ENCODE data around the gene MAFG.

The MAFG gene

DNA sequence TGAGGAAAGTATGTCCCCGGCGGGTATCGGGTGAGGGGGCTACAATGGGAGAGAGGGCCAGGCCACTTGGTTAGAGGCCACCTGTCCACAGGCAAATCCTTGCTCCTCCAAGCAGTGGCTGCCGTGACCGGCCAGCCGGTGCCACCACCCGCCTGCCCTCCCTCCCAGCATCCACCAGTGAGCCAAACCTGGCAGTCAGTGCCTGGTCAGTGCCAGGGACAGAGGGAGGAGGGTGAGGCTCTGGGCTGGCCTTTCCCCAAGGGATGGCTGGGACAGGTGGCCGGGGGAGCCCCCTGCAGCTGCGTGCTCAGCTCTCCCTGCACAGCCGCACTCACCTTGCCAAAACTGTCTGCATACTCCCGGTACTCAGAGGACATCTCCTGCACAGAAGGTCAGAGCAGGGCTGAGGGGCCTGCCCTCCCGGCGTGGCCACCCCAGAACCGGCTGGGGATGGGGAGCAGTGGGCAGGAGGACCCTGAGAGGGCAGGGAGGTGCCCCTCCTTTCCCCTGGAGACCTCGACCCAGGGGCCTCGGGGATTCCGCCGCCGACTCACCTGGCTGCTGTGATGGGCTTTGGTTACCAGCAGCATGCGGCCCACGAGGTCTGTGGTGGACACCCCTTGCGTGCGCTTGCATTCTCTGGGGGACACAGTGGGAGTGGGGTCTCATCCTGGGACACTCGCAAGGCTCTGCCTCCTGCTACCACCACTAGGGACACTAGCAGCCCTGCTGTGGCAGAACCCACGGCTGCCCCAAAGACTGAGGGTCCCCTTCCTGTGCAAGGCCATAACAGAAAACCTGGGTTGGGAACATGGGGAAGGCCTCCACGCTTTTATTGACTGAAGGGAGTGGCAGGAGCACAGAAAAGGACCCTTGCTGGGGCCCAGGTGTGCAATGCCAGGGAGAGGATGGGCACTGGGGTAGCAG lies 20.1 kb downstream of the MAFG start:
- H3K9me3 ChIP-seq (ENCODE audit: control insufficient read depth, insufficient read depth, low read length), result no peaks in the 10 kb centered on the region
- H3K36me3 ChIP-seq (ENCODE audit: insufficient read depth, low read length), result no peaks in the 10 kb centered on the region
- H3K4me1 ChIP-seq (ENCODE audit: insufficient read depth, low read length), result peaks cover 4% of the 10 kb centered on the region; the same call in 1 of the 2 replicates
- H3K9ac ChIP-seq (ENCODE audit: low read depth, low read length), result no peak overlapping the region

DNA sequence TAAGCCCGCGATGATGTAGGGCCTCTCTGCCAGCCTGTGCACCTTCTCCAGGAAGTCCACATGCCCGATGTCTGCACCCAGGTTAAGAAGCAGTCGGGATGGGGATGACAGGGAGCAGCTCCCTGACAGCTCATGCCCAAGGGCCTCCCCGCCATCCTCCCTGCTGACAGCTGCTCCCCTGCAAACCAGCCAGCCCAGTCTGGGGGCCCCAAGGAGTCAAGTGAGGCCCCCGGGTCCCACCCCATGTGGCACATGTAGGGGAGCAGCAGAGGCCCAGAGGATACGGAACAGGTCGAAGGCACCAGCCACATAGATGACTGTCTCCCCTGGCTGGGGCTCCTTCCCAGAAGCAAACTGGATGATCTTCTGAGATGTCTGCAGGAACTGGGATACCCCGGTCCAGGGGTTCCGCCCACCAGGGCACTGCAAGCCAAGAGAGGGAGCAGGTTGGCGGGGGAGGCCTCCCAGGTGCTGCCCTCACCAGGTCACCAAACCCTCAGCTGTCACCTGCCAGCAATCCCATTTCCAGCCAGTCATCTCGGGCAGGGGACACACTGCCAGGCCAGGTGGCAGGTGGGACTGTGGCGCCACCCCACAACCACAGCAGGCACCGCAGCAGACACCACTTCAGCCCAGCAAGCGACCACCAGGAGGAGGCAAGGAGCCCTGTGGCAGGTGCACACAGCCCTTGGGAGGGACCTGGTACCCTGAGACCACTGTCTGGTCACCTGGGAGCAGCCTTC lies 20.9 kb downstream of the MAFG start:
- H3K4me1 ChIP-seq (ENCODE audit: insufficient read depth, low read length), result peaks cover 4% of the 10 kb centered on the region; the same call in 1 of the 2 replicates
- H3K9ac ChIP-seq (ENCODE audit: low read depth, low read length), result no peak overlapping the region
- no peaks in the 10 kb centered on the region for H3K9me3 ChIP-seq (ENCODE audit: control insufficient read depth, insufficient read depth, low read length)
- no peaks in the 10 kb centered on the region for H3K36me3 ChIP-seq (ENCODE audit: insufficient read depth, low read length)

DNA sequence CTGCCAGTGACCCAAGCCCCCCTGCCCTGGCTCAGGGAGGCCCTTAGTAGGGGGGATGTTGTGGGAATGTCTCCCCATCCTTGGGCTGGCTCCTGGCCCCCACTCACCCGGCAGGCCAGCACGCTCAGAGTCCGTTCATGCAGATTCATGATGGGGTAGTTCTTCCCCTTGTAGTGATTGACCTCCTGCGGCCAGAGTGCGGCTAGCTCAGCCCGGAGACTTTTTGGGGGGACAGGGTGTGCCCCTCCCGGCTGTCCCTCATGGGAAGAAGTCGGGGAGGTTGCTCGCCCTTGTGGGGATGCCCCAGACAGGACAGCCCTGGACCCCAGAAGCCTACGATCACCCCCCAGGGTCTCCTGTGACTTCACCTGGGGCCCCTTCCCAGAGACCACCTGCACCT lies 21.5 kb downstream of the MAFG start:
- no peak overlapping the region for H3K9ac ChIP-seq (ENCODE audit: low read depth, low read length)
- no peaks in the 10 kb centered on the region for H3K9me3 ChIP-seq (ENCODE audit: control insufficient read depth, insufficient read depth, low read length)
- no peaks in the 10 kb centered on the region for H3K36me3 ChIP-seq (ENCODE audit: insufficient read depth, low read length)
- H3K4me1 ChIP-seq (ENCODE audit: insufficient read depth, low read length), result peaks cover 4% of the 10 kb centered on the region; the same call in 1 of the 2 replicates

DNA sequence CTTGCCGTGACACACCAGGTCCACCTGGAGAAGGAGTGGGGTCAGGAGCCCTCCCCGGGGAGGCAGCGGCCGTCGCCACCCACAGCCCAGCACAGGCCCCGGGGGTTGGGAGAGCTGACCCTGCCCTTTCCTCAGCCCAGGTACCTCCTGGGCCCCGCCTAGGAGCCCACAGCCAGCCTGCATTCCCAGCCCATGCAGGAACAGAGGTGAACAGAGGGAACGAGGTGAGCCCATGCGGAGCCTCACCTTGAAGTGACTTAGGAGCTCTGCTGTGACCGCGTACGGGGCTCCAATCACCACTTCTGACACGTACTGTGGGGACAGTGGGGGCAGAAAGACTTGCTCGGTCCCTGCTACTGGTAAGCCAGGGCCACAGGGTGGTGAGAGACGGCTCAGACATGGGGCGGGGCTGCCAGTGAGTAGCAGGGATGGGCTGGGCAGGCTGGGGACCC lies 22.1 kb downstream of the MAFG start:
- Histone ChIP-seq H3K9me3 (ENCODE audit: control insufficient read depth, insufficient read depth, low read length) (no peaks in the 10 kb centered on the region), H3K36me3 (ENCODE audit: insufficient read depth, low read length) (no peaks in the 10 kb centered on the region), H3K4me1 (ENCODE audit: insufficient read depth, low read length) (peaks cover 4% of the 10 kb centered on the region; the same call in 1 of the 2 replicates), H3K9ac (ENCODE audit: low read depth, low read length) (no peak overlapping the region)

DNA sequence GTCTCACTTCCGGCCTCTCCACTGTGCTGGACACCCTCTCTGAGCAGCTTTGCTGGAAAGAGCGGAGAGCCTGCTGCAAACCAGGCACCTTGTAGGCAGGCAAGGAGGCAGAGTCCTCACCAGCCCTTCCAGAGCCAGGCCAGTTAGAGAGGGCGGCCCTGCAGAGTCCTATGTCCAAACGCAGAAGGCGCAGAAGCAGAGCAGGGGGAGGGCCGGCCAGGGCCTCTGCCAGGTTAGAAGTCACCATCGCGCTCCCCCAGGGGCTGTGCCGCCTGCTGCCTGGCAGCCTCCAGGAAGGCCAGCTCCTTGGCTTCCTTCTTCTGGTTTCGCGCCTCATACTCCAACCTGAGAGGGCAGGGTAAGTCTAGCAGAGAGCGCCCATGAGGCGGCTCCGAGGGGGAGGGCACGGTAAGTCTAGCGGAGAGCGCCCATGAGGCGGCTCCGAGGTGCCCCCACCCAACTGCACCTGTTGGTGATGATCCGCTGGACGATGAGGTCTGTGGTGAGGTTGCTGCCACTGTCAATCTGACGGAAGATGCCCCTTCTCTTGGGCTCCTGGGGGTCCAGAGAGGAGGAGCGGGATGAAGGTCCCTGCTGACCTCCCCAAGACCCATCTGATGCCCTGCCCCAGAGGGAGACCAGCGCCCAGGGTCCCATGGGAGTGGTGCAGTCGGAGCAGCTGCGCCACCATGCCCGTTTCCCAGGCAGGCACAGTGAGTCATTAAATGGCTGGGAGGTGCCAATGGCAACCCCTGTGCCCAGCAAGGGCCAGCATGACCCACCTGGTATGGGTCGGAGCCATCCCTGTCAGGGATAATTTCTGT lies 22.7 kb downstream of the MAFG start:
- Histone ChIP-seq H3K36me3 (ENCODE audit: insufficient read depth, low read length) (no peaks in the 10 kb centered on the region), H3K9me3 (ENCODE audit: control insufficient read depth, insufficient read depth, low read length) (no peaks in the 10 kb centered on the region), H3K4me1 (ENCODE audit: insufficient read depth, low read length) (no peaks in the 10 kb centered on the region; the same call in 1 of the 2 replicates), H3K9ac (ENCODE audit: low read depth, low read length) (no peak overlapping the region)

DNA sequence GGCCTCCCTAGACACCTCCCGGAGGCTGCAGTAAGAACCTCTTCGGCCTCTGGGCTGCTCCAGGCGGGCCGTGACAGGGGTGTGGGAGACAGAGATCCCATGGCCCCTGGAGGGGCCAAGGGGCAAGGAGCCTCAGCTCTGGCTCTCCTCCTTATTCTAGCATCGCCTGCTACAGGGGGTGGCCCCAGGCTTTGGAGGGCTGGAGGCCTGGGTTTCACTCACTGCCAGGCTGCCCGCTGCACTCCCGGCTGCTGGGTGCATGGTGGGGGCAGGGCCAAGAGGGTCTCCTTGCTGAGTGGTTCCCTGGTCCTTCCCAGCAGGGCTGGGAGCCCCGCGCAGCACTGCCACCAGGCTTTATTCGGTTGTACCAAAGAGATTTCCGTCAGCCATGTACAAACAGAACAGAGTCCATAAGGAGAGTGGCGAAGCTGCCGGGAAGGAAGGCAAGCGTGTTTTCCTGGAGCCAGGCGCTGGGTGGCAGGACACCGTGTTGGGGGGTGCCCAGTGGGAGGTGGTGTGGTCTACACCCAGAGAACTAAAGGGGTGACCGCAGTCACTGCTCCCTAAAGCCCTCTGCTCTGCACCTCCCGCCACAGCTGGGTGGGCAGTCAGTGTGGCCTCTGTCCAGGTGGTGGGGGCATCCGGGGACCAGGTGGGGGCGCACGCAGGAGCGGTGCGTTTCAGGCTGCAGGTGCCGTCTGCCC lies 23.5 kb downstream of the MAFG start:
- Histone ChIP-seq H3K9ac (ENCODE audit: low read depth, low read length) (no peak overlapping the region), H3K9me3 (ENCODE audit: control insufficient read depth, insufficient read depth, low read length) (no peaks in the 10 kb centered on the region), H3K4me1 (ENCODE audit: insufficient read depth, low read length) (no peaks in the 10 kb centered on the region; the same call in 1 of the 2 replicates), H3K36me3 (ENCODE audit: insufficient read depth, low read length) (no peaks in the 10 kb centered on the region)

DNA sequence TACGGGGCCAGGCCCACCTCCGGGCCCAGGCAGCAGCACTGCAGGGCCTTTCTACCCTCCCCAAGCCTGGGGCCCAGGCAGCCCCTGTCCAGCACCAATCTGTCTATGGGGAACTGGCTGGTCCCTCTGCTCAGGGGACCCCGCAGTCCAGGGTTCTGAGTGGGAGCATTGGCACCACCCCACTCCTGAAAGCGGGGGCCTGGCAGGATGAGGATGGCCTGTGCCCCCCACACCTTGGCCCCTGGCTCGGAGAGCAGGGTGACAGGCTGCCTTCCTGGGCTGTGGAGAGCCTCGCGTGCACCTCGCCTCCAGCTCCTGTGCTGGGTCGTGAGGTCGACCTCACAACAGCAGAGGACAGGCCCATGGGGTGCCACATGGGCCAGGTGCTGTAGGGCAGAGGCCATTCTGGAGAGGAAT lies 24.1 kb downstream of the MAFG start:
- no peak overlapping the region for H3K9ac ChIP-seq (ENCODE audit: low read depth, low read length)
- H3K9me3 ChIP-seq (ENCODE audit: control insufficient read depth, insufficient read depth, low read length), result no peaks in the 10 kb centered on the region
- no peaks in the 10 kb centered on the region; the same call in 1 of the 2 replicates for H3K4me1 ChIP-seq (ENCODE audit: insufficient read depth, low read length)
- no peaks in the 10 kb centered on the region for H3K36me3 ChIP-seq (ENCODE audit: insufficient read depth, low read length)

DNA sequence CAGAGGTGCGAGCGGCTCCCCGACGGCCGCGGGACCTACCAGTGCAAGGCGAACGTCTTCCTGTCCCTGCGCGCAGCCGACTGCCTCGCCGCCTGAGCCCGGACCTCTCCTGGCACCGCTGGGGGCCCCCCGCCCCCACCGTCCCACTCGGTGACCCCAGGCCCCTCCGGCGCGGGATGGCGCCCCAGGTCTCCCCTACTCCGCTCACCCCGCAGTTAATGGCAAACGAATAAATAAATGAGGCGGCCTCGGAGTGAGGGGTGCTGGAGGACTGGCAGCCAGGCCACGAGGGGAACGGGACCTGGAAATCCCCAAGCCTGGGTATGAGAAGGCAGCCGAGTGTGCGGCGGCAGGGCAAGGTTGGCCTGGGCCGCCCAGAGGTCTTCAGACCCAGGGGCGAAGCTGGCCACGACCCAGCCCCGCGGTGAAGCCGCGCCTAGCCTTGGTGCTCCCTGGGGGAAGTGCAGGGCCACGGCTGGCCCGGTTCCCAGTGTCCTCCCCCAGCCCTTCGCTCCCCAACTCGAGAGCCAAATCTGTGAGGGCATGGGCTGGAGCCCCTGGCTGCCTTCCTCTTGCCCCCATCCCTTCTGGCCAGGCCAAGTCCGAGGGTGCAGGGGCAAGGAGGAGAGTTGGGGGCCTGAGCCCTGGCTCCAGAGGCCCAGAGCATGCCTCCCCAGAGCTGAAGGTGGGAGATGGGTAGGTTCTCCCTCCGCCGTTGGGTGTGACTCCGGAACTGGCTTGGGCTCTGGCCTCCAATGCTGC lies 24.7 kb downstream of the MAFG start:
- Histone ChIP-seq H3K9ac (ENCODE audit: low read depth, low read length) (peak overlapping the region; percentile 42; the same call in 1 of the 2 replicates), H3K4me1 (ENCODE audit: insufficient read depth, low read length) (no peaks in the 10 kb centered on the region; the same call in 1 of the 2 replicates), H3K9me3 (ENCODE audit: control insufficient read depth, insufficient read depth, low read length) (no peaks in the 10 kb centered on the region), H3K36me3 (ENCODE audit: insufficient read depth, low read length) (0 out of 2 replicates have a peak, but pooled peaks cover 3% of the 10 kb centered on the region)

DNA sequence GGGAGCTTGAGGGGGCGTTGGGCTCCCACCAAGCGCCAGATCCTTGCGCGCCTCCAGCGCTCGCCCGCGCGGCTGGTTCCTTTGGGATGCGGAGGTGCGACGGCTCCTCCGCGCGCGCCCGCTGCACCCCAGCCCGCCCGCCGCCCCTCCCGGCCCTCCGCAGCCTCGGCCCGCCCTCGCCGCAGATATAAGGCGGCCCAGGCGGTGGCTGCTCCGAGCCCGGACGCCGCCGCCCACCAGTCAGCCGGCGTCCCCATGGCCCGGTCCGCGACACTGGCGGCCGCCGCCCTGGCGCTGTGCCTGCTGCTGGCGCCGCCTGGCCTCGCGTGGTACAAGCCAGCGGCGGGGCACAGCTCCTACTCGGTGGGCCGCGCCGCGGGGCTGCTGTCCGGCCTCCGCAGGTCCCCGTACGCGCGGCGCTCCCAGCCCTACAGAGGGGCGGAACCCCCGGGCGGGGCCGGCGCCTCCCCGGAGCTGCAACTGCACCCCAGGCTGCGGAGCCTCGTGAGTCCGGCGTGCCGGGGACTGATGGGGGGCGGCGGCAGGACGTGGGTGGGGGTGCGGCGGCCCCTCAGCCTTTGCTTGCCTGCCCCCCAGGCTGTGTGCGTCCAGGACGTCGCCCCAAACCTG lies 25.4 kb downstream of the MAFG start, which contains the start of gene NPB:
NPB (plus strand) TSS at position 216 of the 630 bp plus-strand sequence; CDS start at position 256, 40 bp downstream.
- H3K9ac ChIP-seq (ENCODE audit: low read depth, low read length), result peak within 1 kb of the TSS; percentile 42; the same call in 1 of the 2 replicates
- no peaks in the 10 kb centered on the region; the same call in 1 of the 2 replicates for H3K4me1 ChIP-seq (ENCODE audit: insufficient read depth, low read length)
- no peaks in the 10 kb centered on the region for H3K9me3 ChIP-seq (ENCODE audit: control insufficient read depth, insufficient read depth, low read length)
- 0 out of 2 replicates have a peak, but pooled peaks cover 6% of the 10 kb centered on the region for H3K36me3 ChIP-seq (ENCODE audit: insufficient read depth, low read length)

DNA sequence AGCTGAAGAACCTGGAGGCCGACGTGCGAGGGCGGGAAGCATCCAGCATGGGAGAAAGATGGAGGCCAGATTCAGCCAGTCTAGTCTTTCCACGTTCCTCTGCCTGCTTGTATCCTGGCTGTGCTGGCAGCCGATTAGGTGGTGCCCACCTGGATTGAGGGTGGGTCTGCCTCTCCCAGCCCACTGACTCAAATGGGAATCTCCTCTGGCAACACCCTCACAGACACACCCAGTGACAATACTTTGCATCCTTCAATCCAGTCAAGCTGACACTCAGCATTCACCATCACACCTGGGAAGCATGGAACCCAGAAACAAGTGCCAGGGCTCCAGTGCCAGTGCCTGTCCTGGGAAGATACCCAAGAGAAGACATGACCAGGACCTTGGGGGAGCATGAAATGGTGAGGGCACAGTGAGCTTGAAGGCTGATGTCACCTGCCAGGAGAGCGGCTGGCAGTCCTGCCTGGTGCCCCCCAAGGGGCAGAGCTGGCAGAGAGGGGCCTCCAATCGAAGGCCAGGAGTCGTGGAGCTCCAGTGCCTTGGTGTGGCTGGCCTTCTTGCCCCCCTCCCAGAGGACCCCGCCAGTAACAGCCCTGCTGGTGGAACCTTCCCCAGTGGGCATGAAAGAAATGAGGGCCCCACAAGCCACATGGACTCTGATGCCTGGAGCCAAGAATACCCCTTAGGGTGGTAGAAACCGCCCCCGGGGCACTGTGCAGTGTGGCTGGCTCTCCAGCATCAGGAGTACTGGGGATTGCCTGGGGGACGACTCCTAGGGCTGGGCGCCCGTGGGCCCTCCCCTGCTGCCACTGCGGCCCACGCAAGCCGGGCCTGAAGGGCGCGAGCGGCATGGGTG lies 26.1 kb downstream of the MAFG start:
- Histone ChIP-seq H3K36me3 (ENCODE audit: insufficient read depth, low read length) (peaks cover 7% of the 10 kb centered on the region; the same call in 1 of the 2 replicates), H3K4me1 (ENCODE audit: insufficient read depth, low read length) (no peaks in the 10 kb centered on the region; the same call in 1 of the 2 replicates), H3K9ac (ENCODE audit: low read depth, low read length) (peak overlapping the region; percentile 42; the same call in 1 of the 2 replicates), H3K9me3 (ENCODE audit: control insufficient read depth, insufficient read depth, low read length) (no peaks in the 10 kb centered on the region)

DNA sequence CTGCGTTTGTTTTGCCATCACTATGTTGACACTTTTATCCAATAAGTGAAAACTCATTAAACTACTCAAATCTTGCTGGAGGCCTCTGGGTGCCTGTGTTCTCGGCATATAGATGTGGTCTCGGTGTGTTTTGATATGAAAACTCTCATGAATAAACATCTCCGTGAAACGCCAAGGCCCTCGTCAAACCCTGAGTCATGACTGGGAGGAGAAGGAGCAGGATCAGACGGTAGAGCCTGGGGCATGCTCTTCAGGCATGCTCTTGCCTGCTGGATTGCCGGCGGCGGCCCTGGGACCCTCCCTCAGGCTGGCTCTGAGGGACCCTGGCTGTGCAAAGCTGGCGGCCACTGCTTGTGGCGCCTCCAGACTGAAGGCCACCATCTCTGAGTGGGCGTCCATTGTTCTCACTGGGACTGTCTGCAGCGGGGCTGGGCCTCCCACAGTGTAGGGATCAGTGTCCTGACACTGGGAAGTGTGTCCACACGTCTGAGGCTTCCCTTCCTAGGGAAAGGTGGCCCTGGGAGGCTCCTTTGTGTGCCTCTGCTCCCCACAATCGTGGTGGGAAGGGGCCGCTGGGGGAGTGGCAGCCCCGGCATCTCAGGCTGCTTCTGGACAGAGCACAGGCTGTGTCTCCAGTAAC lies 27.2 kb downstream of the MAFG start:
- H3K4me1 ChIP-seq (ENCODE audit: insufficient read depth, low read length), result no peaks in the 10 kb centered on the region; the same call in 1 of the 2 replicates
- no peak overlapping the region for H3K9ac ChIP-seq (ENCODE audit: low read depth, low read length)
- H3K9me3 ChIP-seq (ENCODE audit: control insufficient read depth, insufficient read depth, low read length), result no peaks in the 10 kb centered on the region
- H3K36me3 ChIP-seq (ENCODE audit: insufficient read depth, low read length), result peaks cover 11% of the 10 kb centered on the region; the same call in 1 of the 2 replicates
